ENCODE data around the gene DTNBP1.
"Not testable (repeated sequence)": the region's sequence is repeated elsewhere in the genome, so short reads cannot be mapped to it uniquely, and the experiment has no call there.

Gene DTNBP1

DNA sequence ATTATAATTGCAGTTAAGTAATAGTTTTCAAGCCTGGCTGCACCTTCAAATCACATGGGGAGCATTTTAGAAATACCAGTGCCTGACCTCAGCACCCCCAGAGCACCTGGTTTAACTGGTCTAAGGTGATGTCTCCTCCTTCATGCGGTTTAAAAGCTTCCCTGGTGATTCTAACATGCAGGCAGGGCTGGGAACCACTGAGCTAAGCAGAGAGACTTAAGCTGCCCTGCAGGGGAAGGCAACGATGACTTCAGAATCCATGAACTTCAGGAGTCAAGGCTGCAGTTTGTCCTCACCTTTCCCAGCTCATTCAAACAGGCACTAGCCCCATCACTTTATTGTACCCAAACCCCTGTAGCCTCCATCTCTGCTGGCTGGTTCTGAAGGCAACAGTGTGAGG lies 6.1 kb upstream of the DTNBP1 start:
- no peak for DNase-seq (ENCODE audit: low read depth)

DNA sequence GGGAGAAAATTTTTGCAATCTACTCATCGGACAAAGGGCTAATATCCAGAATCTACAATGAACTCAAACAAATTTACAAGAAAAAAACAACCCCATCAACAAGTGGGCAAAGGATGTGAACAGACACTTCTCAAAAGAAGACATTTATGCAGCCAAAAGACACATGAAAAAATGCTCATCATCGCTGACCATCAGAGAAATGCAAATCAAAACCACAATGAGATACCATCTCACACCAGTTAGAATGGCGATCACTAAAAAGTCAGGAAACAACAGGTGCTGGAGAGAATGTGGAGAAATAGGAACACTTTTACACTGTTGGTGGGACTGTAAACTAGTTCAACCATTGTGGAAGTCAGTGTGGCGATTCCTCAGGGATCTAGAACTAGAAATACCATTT lies 4.1 kb upstream of the DTNBP1 start:
- not testable (repeated sequence) for DNase-seq (ENCODE audit: low read depth)

DNA sequence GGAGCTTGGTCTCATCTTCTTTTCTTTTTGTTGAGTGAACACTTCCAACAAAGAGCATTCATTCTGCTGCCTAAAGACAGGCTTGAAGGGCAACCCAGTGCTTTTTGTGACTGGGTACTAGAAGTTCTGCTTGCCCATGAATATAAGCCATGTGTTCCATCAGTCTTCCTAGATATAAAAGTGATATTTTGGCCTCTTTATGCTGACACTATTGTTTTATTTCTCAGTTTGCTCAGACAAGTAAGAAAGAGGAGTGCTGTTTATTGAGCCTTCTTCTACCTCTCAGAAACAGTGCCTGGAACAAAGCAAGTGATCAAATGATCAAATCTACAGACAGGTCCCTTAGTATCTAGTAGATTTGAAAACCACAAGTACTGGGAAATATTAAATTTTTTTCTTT lies 2.4 kb upstream of the DTNBP1 start:
- no peak for DNase-seq (ENCODE audit: low read depth)

DNA sequence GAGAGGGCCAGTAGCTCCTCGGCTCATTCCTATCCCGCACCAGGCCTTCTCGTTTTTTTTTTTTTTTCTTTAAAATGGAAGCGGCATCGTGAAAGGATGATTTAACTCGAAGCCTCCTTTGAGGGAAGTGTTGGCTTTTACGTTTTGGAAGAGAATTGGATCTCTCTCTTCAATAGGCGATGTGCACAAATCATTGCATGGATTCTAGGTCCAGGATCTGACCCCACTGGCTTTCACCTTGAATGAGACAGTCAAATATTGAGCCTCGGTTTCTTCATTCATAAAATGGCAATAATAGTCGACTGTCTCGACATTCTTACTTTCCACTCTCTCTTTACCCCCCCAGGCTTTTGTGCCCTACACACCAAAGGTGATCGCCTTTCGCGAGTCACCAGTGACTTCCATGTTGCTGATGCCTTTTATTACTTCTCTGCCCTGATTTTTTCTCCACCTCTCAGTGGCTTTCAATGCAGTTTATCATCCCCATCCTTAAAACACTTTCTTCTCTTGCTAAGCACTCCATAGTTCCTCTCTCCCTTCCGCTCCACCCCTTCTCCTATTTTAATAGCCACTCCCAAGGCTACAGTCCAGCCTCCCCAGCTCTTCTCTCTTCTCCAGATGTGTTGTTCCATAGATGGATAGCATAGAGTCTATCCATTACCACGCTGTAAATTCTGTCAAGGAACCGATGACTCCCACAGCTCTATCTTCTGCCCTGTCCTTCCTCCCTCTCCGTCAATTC lies 473 bp upstream of the DTNBP1 start:
- DNase-seq (ENCODE audit: low read depth), result no peak

DNA sequence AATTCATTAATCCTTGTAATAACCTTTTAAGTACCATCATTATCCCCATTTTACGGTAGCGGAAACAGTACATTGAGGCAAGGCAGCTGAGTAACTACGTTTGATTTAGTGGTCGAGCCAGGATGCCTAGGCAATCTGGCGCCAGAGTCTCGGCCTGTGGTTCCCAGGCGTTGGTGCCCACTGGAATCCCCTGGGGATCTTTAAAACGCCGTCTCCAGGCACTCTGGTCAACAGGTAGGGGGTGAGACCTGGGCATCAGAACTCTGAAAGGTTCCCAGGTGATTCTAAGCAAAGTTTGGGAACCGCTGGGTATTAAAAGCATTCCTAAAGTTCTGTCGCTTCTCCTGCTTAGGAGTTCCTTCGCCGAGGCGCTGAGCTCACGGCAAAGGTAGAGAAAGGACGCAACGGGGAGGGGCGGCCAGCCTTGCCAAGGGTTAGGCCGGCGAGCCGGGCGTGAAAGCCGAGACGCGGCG lies 939 bp downstream of the DTNBP1 start:
- DNase-seq (ENCODE audit: low read depth), result no peak

DNA sequence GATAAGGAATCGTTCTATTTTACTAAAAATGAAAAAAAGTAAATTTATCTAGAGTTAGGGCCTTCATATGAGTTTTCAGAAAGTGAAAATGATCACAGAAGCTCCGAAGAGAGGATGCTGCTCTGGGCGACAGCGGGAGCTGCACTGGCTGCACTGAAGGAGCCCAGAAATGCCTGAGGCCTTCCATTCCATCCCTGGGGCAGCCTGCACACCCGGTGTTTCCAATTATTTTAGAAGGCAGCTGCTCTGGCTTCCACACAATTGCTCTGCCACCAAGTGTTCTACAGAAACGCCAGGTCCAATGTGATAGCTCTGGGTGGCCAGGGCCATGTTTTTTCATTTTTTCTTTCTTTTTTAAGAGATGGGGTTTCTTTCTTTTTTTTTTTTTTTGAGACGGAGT lies 3.6 kb downstream of the DTNBP1 start:
- DNase-seq (ENCODE audit: low read depth), result no peak

DNA sequence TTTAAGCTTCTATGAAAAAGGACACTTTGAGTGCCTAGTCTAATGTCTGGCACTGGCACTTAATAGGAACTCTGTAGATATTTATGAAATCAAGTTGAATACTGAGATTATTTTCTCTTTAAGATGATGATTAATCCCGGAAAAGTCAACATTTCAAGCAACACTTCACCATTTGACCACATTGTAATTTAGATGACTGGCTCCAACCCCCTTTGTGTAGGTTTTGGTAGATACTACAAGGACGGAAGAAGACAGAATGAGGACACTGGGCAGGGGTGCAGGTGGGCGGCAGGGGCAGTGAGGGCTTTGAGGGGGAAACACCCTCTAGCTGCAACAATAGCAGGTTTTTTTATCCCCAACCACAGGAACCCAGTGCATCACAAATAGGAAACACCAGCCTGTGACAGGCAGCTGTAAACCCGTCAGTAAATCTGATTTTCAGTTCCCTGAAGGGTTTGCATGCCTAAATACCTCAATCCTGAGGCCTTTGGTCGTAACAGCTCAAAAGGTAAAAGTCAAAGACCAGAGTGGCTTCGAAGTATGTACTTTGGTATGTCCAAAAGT lies 4.6 kb downstream of the DTNBP1 start:
- no peak for DNase-seq (ENCODE audit: low read depth)

DNA sequence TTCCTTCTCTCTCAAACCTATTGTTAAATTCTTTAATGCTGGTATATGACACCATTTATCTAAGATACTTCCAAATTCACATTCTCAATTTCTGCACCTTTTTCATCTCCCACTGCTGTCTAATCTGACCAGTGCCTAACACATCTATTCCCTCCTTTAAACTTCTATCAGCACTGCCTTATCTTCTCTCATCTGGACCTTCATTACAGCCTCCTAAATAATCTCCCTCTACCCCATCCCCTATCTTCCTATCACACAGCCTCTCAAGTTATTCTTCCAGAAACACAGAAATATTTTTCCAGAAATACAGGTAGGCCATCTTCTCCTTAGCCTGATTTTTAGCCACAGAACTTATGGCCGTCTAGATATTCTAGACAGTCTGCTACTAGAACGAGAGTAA lies 5.5 kb downstream of the DTNBP1 start:
- DNase-seq (ENCODE audit: low read depth), result no peak

DNA sequence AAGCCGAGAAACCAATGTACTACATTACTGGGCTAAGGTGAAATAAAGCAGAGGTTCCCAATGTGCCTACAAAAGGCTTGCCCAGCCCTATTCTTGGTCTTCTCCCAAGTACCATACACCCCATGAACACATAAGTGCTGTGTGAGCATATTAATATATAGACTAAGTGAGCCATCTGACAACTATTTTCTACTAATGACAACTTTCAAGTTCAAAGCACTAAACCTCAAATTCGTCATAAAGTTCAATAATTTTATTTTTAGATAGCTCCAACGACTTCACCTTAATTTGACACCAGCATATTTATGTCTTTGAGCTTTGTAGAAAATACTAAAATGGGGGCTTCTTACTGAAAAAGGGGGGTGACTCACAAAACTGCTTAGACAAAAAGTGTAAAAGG lies 6.7 kb downstream of the DTNBP1 start:
- no peak for DNase-seq (ENCODE audit: low read depth)

DNA sequence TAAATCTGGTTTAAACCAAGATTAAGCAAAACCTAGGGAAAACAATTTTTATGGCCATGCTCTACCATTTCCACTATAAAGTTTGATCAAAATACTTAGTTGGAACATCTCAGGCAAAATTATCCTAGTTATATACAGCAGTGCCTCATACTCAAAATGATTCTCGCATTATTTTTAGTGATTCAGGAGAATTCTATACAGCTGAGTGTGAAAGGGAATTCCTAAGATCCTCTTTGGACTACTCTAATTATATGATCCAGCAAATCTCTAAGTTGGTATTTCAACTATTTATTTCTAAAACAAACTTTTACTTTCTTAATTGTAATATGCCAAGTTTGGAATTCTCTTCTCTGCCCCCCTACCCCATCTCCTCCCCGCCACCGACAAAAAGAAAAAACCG lies 8.6 kb downstream of the DTNBP1 start:
- no peak for DNase-seq (ENCODE audit: low read depth)

DNA sequence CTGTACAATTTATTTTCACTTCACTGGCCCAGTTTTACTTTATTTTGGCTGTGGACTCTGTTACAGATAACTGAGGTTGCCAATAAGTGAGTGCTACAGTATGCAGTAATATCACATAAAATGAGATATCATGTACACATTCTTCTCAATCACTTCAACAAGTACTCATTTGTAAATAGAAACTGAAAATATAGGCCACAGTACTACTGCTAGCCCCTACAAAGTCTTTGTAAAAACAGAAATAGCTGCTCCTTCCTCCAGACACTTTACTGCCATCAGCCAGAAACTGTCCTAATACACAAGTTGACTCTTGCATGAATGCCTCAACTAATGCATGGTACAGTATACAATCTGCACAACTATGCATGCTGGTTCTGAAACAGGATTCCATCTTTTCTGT lies 9.2 kb downstream of the DTNBP1 start:
- DNase-seq (ENCODE audit: low read depth), result no peak

DNA sequence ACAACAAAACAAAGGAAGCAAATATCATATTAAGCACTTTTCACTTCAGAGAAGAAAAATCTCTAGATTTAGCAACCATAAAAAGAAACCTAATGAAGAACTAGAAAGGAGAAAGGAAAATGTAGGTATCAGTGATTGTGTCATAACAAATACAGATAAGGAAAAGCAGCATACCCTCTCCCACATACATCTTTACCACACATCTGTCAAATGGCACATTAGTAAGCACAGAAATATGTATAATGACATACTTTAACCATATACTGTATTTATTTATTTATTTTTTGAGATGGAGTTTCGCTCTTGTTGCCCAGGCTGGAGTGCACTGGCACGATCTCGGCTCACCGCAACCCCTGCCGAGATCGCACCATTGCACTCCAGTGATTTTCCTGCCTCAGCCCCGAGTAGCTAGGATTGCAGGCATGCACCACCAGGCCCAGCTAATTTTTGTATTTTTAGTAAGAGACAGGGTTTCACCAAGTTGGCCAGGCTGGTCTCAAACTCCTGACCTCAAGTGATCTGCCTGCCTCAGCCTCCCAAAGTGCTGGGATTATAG lies 12.7 kb downstream of the DTNBP1 start:
- not testable (repeated sequence) for DNase-seq (ENCODE audit: low read depth)

DNA sequence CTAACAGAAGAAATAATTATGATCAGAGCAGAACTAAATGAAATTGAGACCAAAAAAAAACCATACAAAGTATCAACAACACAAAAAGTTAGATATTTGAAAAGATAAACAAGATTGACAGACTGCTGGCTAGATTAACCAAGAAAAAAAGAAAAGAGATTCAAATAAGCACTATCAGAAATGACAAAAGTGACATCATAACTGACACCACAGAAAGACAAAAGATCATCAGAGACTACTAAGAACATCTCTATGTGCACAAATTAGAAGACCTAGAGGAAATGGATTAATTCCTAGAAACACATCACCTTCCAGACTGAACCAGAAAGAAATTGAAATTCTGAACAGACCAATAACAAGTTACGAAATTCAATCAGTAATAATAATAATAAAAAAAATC lies 17.9 kb downstream of the DTNBP1 start:
- no peak for DNase-seq (ENCODE audit: low read depth)

DNA sequence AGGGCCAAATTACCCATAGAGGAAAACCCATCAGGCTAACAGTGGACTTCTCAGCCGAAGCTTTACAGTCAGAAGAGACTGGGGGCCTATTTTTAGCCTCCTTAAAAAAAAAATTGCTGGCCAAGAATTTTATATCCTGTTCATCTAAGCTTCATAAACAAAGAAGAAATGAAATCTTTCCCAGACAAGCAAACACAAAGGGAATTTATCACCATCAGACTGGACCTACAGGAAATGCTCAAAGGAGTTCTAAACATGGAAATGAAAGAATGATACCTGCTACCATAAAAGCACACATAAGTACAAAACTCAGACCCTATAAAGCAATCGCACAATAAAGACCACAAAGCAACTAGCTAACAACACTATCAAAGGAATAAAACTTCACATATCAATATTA lies 19.3 kb downstream of the DTNBP1 start:
- no peak for DNase-seq (ENCODE audit: low read depth)

DNA sequence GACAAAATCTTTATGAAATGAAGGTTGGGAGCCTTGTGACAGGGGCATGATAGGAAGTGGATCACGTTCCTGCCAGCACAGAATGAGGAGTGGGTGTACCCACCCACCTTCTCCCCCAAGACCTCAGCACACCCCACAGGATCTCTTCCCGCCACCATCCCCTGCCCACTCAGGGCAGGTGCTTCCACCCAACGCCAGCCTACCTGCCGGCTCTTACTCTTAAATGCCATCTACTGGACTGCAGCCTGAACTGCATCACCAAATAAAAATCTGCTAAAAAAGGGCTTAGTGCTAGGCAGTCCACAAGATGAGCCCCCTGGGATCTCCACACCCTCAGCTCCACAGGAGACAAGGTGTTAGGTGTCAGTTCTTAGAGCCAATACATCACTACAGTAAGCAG lies 20.6 kb downstream of the DTNBP1 start:
- no peak for DNase-seq (ENCODE audit: low read depth)

DNA sequence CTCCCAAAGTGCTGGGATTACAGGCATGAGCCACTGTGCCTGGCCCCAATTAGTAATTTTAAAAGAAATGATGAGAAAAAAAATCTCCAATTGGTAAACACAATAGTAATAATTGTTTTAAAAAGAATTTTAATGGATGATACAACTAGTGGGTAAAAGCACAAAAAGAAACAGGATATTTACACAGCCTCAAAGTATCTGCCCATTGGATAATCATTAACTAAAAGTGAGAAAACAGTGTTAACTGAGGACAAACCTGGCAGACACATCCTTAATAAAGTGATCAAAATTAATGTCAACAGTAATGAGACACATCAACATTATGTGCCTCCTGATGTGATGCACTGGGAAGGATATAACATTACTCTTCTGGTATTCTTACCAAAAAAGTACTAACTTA lies 24.5 kb downstream of the DTNBP1 start:
- no peak for DNase-seq (ENCODE audit: low read depth)

DNA sequence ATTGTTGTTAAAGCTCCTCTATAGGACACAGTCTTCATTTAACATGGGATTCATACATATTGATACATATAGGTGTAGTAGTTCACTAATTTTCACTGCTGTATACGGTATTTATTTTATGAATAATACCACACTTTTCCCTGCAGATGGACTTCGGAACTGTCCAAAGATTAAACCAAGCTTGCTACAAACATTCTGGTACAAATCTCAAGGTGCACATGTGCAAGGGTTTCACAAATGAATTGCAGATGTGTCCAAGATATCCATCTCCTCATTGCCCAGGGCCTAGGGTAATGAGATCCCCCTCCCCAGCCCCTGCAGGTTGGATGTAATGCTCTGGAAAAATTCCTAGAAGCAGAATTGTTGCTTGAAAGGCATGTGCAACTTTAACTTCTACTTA lies 31.4 kb downstream of the DTNBP1 start:
- DNase-seq (ENCODE audit: low read depth), result no peak

DNA sequence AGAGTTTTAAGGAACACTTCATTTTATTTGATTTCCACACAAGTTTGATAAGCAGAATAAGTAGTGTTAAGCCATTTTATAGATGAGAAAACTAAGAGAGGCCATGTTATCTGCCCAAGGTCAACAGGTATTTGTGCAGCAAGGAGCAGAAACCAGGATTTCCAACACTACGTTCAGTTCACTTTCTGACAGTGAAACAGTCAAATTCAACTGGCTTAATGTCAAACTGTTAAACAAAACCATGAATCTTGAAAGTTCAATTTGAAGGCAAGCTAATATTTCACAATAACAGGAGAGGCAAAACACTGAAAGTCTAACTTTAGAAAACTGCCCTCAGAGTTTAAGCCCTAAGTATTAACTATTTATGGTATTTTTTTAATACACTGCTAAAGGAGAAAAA lies 32.6 kb downstream of the DTNBP1 start:
- DNase-seq (ENCODE audit: low read depth), result no peak

DNA sequence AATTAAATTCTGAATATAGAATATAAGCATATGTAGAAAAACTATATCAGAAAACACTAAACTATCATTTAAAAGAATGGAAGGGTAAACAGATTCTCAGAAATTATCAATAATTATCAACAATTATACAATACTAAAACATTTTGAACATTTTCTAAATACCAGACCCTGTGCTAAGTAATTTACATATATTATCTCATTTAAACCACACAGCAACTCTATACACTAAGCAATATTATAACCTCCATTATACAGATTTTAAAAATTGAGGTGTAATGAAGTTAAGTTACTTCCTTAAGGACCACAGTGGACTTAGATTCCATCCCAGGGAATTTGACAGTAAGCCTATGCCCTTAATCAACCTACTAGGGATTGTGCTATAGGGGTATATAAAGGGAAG lies 33.3 kb downstream of the DTNBP1 start:
- DNase-seq (ENCODE audit: low read depth), result no peak

DNA sequence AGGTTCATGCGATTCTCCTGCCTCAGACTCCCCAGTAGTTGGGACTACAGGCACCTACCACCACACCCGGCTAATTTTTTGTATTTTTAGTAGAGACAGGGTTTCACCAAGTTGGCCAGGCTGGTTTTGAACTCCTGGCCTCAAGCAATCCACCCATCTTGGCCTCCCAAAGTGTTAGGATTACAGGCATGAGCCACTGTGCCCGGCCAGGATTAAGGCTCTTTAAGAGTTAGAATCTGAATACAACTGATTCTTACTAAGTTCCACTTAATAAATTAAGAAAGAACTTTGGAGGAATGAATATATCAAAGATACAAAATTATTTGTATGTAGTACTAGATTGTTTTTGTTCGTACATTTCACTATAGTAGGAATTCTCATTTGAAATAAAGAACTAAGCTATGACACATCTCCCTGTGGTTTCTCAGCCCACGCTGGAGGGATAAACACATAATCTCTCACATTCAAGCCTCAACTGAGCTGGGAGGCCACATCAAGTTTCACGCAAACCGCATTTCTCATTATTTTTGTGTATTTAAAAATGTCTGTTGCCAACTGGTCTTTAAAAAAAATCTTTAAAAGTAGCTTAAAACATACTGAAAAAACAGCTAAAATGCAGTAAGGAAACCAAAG lies 34.2 kb downstream of the DTNBP1 start:
- no peak for DNase-seq (ENCODE audit: low read depth)

DNA sequence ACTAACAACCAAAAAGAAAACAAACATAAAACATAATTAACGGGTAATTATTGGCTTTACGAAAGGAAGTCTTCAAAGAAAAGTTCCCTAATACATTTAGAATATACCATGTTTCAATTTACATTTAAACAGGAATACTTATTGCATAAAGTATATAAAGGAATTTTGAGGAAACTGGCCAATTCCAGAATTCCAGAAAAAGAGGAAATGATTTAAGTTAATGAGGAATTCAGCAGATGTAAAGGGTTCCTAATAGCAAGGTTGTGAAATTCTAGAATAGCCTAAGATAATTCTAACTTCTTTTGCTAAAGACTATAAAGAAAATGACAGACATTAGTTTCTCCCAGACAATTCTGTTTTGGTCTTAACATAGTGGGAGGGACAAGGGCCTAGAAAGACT lies 35.0 kb downstream of the DTNBP1 start:
- DNase-seq (ENCODE audit: low read depth), result no peak

DNA sequence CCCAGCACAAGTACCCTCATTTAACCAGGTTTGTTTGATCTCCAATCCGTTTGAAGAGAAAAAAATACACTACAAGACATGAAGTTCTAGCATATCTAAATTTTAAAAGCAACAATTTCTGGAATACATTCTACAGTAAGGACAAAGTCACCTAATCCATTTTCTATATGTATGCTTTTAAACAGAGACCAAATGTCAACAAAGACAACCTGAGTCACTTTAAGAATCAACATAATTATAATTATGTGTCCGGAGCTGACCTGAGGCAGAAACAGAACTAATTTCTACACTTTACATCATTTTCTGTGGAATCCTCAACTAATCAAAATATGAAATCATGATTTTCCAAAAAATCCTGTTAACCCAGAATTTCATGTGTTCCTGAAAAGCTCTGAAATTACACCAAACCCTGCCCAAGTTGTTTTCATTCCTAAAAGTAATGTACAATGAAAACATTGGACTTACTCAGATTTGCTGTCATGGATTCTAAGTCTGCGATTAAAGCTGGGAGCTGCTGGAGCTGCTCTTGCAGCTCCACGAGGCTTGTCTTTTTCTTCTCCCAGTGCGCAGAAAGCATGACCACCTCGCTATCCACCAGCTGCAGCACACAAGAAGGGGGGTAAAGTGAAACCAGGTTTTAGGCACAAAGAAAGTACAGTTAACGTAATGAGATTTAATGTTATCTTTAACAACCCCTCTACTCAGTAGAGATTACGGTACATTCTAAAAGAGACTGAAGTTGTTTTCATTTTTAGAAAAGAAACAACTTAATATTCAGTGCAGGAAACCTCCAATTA lies 35.8 kb downstream of the DTNBP1 start:
- no peak for DNase-seq (ENCODE audit: low read depth)

DNA sequence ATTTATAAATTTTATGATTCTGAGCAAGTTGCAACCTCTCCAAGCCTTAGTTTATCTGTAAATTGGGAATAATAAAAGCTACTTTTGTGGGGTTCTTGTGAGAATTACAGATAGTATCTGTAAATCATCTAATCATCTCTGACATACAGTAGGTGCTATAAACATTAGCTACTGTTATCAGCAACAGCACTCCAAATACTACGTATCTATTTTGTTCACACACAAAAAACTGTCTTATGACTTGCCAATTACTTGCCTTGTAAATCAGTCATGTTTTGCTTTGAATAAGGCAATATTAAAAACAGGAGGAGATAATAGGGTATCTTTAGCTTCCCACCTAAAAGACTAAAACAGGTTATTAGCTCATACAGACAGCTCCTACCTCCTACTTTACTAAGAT lies 36.7 kb downstream of the DTNBP1 start:
- DNase-seq (ENCODE audit: low read depth), result no peak

Measured in T-helper 22 cell (primary cell).